Mucosa of rectum (tissue), 2 donors: ENCODE results near the gene CTPS1.

Experiments used
- H3K27ac ChIP-seq, 2 donors: one replicate each; pipeline ENCODE4 v1.7.0; 2013; ENCODE audit warnings: inconsistent platforms in 2 of 2, low read depth in 2 of 2, low read length in 2 of 2
- H3K27me3 ChIP-seq, 2 donors: one replicate each; pipeline ENCODE4 v1.7.0; 2013; ENCODE audit warnings: low read length in 2 of 2; ENCODE audit not compliant: control insufficient read depth in 2 of 2, insufficient read depth in 2 of 2
- H3K36me3 ChIP-seq, 2 donors: one replicate each; pipeline ENCODE4 v1.7.0; 2013; ENCODE audit warnings: low read length in 2 of 2; ENCODE audit not compliant: control insufficient read depth in 2 of 2, insufficient read depth in 2 of 2
- H3K4me1 ChIP-seq, 2 donors: one replicate each; pipeline ENCODE4 v1.7.0; 2013; ENCODE audit warnings: low read length in 2 of 2, mild to moderate bottlenecking in 1 of 2; ENCODE audit not compliant: control insufficient read depth in 2 of 2, insufficient read depth in 2 of 2
- H3K4me3 ChIP-seq, 2 donors: one replicate each; pipeline ENCODE4 v1.7.0; 2013; ENCODE audit warnings: low read length in 2 of 2
- H3K9ac ChIP-seq, 2 donors: one replicate each; pipeline ENCODE4 v1.7.0; 2013; ENCODE audit warnings: low read length in 2 of 2, low read depth in 1 of 2, mild to moderate bottlenecking in 1 of 2
- H3K9me3 ChIP-seq, 2 donors: one replicate each; pipeline ENCODE4 v1.7.0; 2013; ENCODE audit warnings: low read length in 2 of 2; ENCODE audit not compliant: control insufficient read depth in 2 of 2
- donor health status: healthy.
- donor health status: Normal muscosa, but diverticular disease.

Gene CTPS1

DNA sequence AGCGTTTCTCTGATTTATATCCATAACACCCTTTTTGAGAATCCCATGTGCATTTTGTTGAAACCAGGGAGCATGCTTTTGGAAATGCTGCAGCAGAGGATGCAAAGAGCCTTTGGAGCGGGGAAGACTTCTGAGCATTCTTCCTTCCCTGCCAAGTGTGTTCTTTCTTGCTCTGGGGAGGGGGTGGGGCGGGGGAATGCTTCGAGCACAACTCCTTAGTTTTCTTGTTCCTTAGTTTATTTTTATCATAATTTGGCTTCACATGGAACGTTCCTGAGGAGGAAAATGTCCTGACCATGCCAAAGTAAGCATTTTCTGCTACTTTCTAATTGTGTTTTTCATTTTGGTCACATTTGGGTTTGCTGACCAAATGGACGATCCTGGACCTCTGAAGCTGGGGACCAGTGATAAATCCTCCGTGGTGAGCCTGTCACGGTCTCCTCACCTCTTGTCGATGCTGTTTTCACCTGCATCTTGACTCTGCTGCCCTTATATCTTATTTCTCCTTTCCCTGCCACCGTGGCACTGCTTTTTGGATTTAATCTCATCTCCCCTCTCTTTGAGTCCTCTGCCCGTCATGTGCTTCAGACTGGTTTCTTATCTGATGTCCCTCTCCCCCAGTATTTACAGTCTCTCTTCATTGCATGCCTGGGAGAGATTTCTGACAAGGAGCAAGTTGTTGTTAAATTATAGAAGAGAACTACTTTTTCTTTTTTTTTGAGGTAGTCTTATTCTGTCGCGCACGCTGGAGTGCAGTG lies 2.4 kb downstream of the CTPS1 start:
- Histone ChIP-seq H3K9ac (no peak overlapping the region), H3K27ac (peak overlapping the region in 1 of 2 donors; percentile 7), H3K36me3 (peaks cover 10 to 12% of the 10 kb centered on the region in 2 donors), H3K9me3 (no peaks in the 10 kb centered on the region), H3K4me3 (no peak overlapping the region), H3K4me1 (peaks cover 12 to 13% of the 10 kb centered on the region in 2 donors), H3K27me3 (no peaks in the 10 kb centered on the region)

DNA sequence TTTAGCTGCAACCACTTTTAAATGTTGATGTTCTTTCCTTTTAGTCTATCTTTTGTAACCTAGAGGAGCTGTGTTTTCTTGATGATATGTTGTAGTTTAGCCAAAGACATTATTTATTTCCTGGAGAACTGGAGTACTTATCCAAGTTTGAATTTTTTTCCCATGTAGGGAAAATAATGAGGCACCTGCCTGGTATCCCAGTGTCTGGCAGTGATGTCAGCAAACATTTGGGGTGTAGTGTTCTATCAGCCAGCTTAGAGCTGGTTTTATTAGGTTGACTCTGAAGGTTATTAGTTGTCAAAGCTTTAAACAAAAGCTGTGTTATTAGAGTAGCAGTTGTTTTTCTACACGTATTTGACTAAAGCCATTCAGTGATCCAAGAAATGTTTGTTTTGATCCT lies 3.2 kb downstream of the CTPS1 start:
- Histone ChIP-seq H3K9me3 (no peaks in the 10 kb centered on the region), H3K27ac (no peak overlapping the region), H3K27me3 (no peaks in the 10 kb centered on the region), H3K36me3 (peaks cover 17 to 18% of the 10 kb centered on the region in 2 donors), H3K4me3 (no peak overlapping the region), H3K9ac (no peak overlapping the region), H3K4me1 (peaks cover 12 to 13% of the 10 kb centered on the region in 2 donors)

- Histone ChIP-seq H3K4me1 (peaks cover 12 to 13% of the 10 kb centered on the region in 2 donors), H3K27ac (no peak overlapping the region)
These were observed 3.8 kb downstream of the CTPS1 start for GRCh38 chr1:40983286-40983685.

DNA sequence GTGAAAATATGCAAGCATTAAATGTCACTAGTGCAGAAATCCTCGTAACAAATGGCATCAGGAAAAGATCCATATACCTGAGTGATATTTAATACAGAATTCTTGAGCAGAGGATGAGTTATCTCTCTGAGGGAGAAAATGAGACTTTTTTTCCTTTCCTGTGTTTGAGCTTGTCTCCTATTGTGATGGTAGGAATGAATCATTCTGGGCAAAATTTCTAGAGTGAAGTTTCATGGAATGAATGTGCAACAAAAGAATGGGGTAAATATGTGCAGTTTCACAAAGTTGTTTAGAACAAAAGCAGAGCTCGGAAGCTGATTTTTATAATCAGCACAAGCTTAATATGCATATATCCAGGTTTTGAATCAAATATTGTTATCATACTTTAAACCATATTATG lies 4.6 kb downstream of the CTPS1 start:
- Histone ChIP-seq H3K36me3 (peaks cover 23% of the 10 kb centered on the region in 2 donors), H3K4me3 (no peak overlapping the region), H3K27ac (no peak overlapping the region), H3K9ac (no peak overlapping the region), H3K9me3 (no peaks in the 10 kb centered on the region), H3K4me1 (peaks cover 9 to 11% of the 10 kb centered on the region in 2 donors), H3K27me3 (no peaks in the 10 kb centered on the region)

More at GRCh38 chr1:40983286-40983685, 3.8 kb downstream of the CTPS1 start:
- Histone ChIP-seq H3K9me3 (no peaks in the 10 kb centered on the region), H3K4me3 (no peak overlapping the region), H3K36me3 (peaks cover 17 to 21% of the 10 kb centered on the region in 2 donors), H3K27me3 (no peaks in the 10 kb centered on the region), H3K9ac (no peak overlapping the region)

DNA sequence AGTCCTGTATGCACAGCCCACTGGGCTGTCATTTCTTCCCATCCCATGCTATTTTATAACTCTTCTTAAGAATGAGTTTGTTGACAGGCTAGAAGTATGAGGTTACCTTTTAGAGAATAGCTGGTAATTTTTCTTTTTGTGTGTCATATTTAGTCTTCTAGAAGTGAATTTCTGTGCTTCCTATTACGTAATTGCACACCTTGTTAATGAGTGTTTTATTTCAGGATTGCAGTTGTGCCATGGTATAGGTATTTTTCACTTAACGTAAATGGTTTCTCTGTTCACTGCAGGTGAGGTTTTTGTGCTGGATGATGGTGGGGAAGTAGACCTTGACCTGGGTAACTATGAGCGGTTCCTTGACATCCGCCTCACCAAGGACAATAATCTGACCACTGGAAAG lies 5.0 kb downstream of the CTPS1 start:
- H3K4me1 ChIP-seq = peaks cover 7 to 8% of the 10 kb centered on the region in 2 donors
- H3K36me3 ChIP-seq = peaks cover 27 to 28% of the 10 kb centered on the region in 2 donors
- no peak overlapping the region for H3K9ac ChIP-seq
- H3K4me3 ChIP-seq = no peak overlapping the region
- no peaks in the 10 kb centered on the region for H3K9me3 ChIP-seq
- no peaks in the 10 kb centered on the region for H3K27me3 ChIP-seq
- no peak overlapping the region for H3K27ac ChIP-seq

DNA sequence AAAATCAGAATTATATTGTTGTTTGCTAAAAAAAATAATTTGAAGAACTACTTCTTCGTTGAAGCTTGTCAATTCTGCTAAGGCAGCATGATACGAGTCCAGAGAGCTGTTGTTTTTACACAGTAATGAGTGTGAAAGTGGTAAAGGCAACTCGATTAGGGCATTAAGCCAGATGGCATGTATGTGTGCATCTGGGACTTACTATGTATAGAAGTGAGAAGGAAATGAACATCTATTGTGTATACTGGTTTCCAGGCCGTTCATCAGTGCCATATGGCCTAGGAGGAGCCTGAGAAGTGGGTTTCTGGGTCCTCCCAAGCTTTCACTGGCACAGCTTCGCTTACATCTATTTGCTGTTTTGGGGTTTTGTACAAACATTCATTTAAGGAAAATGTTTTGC lies 5.7 kb downstream of the CTPS1 start:
- no peaks in the 10 kb centered on the region for H3K9me3 ChIP-seq
- H3K4me3 ChIP-seq = no peak overlapping the region
- peaks cover 7 to 8% of the 10 kb centered on the region in 2 donors for H3K4me1 ChIP-seq
- H3K9ac ChIP-seq = no peak overlapping the region
- H3K27ac ChIP-seq = no peak overlapping the region
- H3K27me3 ChIP-seq = no peaks in the 10 kb centered on the region
- peaks cover 27 to 32% of the 10 kb centered on the region in 2 donors for H3K36me3 ChIP-seq

DNA sequence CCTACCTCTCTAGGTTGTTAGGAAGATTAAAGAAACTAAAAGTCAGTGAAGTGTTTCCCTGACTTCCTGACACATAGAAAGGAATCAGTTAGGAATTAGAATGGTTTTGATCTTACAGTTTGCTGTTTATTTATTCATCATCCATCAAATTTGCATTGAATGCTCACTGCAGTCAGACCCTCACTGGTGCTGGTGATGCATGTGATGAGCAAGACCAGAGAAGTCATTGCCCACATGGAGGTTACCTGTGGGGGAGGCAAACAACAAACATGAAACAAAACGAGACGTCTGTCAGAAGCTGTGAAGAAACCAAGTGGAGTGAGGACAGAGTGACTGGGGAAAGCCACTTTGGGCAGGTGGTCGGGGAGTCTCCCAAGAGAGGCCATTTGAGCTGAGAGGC lies 6.4 kb downstream of the CTPS1 start:
- Histone ChIP-seq H3K4me3 (no peak overlapping the region), H3K36me3 (peaks cover 27 to 32% of the 10 kb centered on the region in 2 donors), H3K9me3 (no peaks in the 10 kb centered on the region), H3K27me3 (no peaks in the 10 kb centered on the region), H3K9ac (no peak overlapping the region), H3K4me1 (peaks cover under 1 to 2% of the 10 kb centered on the region in 2 donors), H3K27ac (no peak overlapping the region)

GRCh38 chr1:40986328-40986783 lies 6.9 kb downstream of the CTPS1 start:
- H3K9ac ChIP-seq = no peak overlapping the region
- H3K27ac ChIP-seq = no peak overlapping the region
- no peaks in the 10 kb centered on the region for H3K4me1 ChIP-seq
- no peak overlapping the region for H3K4me3 ChIP-seq
- H3K27me3 ChIP-seq = no peaks in the 10 kb centered on the region
- H3K9me3 ChIP-seq = no peaks in the 10 kb centered on the region
- H3K36me3 ChIP-seq = peaks cover 30 to 32% of the 10 kb centered on the region in 2 donors

DNA sequence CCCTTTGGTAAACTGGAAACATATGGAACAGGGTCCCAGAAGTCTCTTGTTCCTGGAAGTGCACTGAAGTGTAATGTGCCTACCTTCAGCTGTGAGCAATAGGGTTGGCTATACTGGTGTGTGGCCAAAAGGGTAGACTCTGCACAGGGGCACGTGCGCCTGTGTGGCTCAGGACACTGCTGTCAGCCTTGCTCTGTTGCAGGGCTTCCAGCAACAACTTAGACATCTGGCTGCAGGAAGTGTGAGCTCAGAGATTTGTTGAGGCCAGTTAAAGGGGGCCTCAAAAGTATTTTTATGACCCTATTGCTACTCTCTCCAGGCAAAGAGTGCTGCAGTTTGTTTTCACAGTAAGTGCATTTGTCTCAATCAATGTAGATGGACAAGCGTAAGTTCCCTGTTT lies 7.5 kb downstream of the CTPS1 start:
- H3K36me3 ChIP-seq = peaks cover 35% of the 10 kb centered on the region in 2 donors

GRCh38 chr1:40987439-40988276 lies 8.2 kb downstream of the CTPS1 start:
- Histone ChIP-seq H3K27ac (no peak overlapping the region), H3K9me3 (no peaks in the 10 kb centered on the region), H3K4me1 (no peaks in the 10 kb centered on the region), H3K9ac (no peak overlapping the region), H3K4me3 (no peak overlapping the region), H3K36me3 (peaks cover 37 to 40% of the 10 kb centered on the region in 2 donors), H3K27me3 (no peaks in the 10 kb centered on the region)

More for the DNA sequence above, 7.5 kb downstream of the CTPS1 start:
- Histone ChIP-seq H3K4me3 (no peak overlapping the region), H3K27me3 (no peaks in the 10 kb centered on the region), H3K9ac (no peak overlapping the region), H3K9me3 (no peaks in the 10 kb centered on the region), H3K4me1 (no peaks in the 10 kb centered on the region), H3K27ac (no peak overlapping the region)
